NOMO-1 treated with DMSO at 0.1 percent for 48 hours (cell line): ENCODE measurements around the gene ALDH1L1.

Source experiments
- DNase-seq: peaks from one replicate; lab custom pipeline; 2025; ENCODE audit not compliant: unreplicated experiment; lab: John Stamatoyannopoulos, UW

Gene ALDH1L1

GRCh38 chr3:126155280-126155640, 25.1 kb downstream of the ALDH1L1 start:
- DNase-seq: no peak

GRCh38 chr3:126154391-126155279, 25.8 kb downstream of the ALDH1L1 start:
- no peak for DNase-seq

GRCh38 chr3:126153695-126154360, 26.6 kb downstream of the ALDH1L1 start:
- no peak for DNase-seq

- DNase-seq: no peak
Measured at GRCh38 chr3:126152901-126153694, 27.3 kb downstream of the ALDH1L1 start.

- no peak for DNase-seq
Measured at GRCh38 chr3:126152458-126152857, 27.9 kb downstream of the ALDH1L1 start.

- DNase-seq: no peak
Measured at GRCh38 chr3:126151562-126152302, 28.7 kb downstream of the ALDH1L1 start.

GRCh38 chr3:126149960-126150515, 30.3 kb downstream of the ALDH1L1 start:
- no peak for DNase-seq

GRCh38 chr3:126149256-126149902, 31.0 kb downstream of the ALDH1L1 start:
- DNase-seq: no peak

GRCh38 chr3:126147932-126148683, 32.3 kb downstream of the ALDH1L1 start:
- DNase-seq: no peak

- DNase-seq: no peak
Measured at GRCh38 chr3:126147147-126147931, 33.0 kb downstream of the ALDH1L1 start.

GRCh38 chr3:126146525-126147146, 33.8 kb downstream of the ALDH1L1 start:
- DNase-seq: no peak

- no peak for DNase-seq
Measured at GRCh38 chr3:126146034-126146433, 34.4 kb downstream of the ALDH1L1 start.

GRCh38 chr3:126142652-126143051, 37.7 kb downstream of the ALDH1L1 start:
- no peak for DNase-seq

- no peak for DNase-seq
Measured at GRCh38 chr3:126137490-126138130, 42.8 kb downstream of the ALDH1L1 start.

GRCh38 chr3:126136428-126137220, 43.8 kb downstream of the ALDH1L1 start:
- no peak for DNase-seq

- DNase-seq: no peak
Measured at GRCh38 chr3:126135406-126136076, 44.8 kb downstream of the ALDH1L1 start.
